ENCODE measurements around the gene SOCS3.
A peak's percentile ranks its signal among the peaks of the same experiment; 100 is the strongest.

SOCS3 gene

DNA sequence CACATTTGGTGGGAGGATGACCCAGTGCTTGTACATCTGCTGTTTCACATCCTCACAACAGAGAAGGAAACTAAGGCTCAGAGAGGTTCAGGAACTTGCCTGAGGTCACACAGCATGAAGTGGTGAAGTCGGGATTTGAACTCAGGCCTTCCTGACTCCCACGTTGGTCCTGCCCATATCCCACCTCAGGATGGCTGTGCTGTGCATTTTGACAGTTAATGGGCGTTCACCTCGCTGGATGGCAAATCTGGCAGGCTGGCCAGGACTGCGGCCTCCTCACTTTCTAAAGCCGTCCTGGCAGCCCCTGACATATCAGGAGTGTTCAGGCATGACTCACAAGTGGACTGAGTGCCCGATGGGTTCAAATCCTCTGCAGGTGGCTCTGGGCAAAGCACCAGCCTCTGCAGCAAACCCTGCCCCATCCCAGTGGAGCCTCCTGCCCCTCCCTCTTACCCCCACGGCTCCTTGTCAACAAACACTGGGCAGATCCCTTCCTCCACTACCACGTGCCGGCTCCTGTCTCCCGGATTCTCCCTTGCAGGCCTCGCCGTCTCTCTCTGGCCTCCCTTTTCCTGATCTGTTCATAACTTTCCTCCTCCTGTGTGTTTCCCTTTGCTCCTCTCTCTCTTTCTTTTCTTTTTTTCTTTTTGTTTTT lies 29.2 kb downstream of the SOCS3 start:
- Histone ChIP-seq H3K27me3 (ENCODE audit: low read depth, low read length) (no peaks in the 10 kb centered on the region), H3K4me2 (ENCODE audit: low read length) (no peak overlapping the region), H3K36me3 (replicated peaks; ENCODE audit: low read depth, low read length) (no peaks in the 10 kb centered on the region), H3K9ac (ENCODE audit: low read length) (no peak overlapping the region), H3K4me1 (ENCODE audit: low read length) (peaks cover 30% of the 10 kb centered on the region), H3K79me2 (ENCODE audit: low read length) (no peaks in the 10 kb centered on the region), H3K27ac (ENCODE audit: low read length) (no peak overlapping the region), H4K20me1 (ENCODE audit: insufficient read depth, low read length) (no peaks in the 10 kb centered on the region), H3K4me3 (ENCODE audit: low read length) (no peak overlapping the region), H3K9me3 (ENCODE audit: insufficient read depth, low read length) (no peaks in the 10 kb centered on the region), H2AFZ (ENCODE audit: low read depth, low read length) (no peak overlapping the region)
- TF ChIP-seq, protein P1, sequence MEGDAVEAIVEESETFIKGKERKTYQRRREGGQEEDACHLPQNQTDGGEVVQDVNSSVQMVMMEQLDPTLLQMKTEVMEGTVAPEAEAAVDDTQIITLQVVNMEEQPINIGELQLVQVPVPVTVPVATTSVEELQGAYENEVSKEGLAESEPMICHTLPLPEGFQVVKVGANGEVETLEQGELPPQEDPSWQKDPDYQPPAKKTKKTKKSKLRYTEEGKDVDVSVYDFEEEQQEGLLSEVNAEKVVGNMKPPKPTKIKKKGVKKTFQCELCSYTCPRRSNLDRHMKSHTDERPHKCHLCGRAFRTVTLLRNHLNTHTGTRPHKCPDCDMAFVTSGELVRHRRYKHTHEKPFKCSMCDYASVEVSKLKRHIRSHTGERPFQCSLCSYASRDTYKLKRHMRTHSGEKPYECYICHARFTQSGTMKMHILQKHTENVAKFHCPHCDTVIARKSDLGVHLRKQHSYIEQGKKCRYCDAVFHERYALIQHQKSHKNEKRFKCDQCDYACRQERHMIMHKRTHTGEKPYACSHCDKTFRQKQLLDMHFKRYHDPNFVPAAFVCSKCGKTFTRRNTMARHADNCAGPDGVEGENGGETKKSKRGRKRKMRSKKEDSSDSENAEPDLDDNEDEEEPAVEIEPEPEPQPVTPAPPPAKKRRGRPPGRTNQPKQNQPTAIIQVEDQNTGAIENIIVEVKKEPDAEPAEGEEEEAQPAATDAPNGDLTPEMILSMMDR (IDR thresholded peaks at IDR 0.05; ENCODE audit: low read depth, low read length), result no peak
- TF ChIP-seq EZH2phosphoT487 (IDR thresholded peaks at IDR 0.05; ENCODE audit: low read depth), result no peak

- H2AFZ ChIP-seq (ENCODE audit: low read depth, low read length), result no peak overlapping the region
- H3K4me1 ChIP-seq (ENCODE audit: low read length), result peaks cover 29% of the 10 kb centered on the region
- H3K9me3 ChIP-seq (ENCODE audit: insufficient read depth, low read length), result no peaks in the 10 kb centered on the region
- no peaks in the 10 kb centered on the region for H3K36me3 ChIP-seq (replicated peaks; ENCODE audit: low read depth, low read length)
- H3K4me2 ChIP-seq (ENCODE audit: low read length), result no peak overlapping the region
- no peaks in the 10 kb centered on the region for H3K27me3 ChIP-seq (ENCODE audit: low read depth, low read length)
- H3K9ac ChIP-seq (ENCODE audit: low read length), result no peak overlapping the region
- no peak overlapping the region for H3K27ac ChIP-seq (ENCODE audit: low read length)
- H4K20me1 ChIP-seq (ENCODE audit: insufficient read depth, low read length), result no peaks in the 10 kb centered on the region
- H3K4me3 ChIP-seq (ENCODE audit: low read length), result no peak overlapping the region
- no peaks in the 10 kb centered on the region for H3K79me2 ChIP-seq (ENCODE audit: low read length)
- TF ChIP-seq, protein P1 (IDR thresholded peaks at IDR 0.05; ENCODE audit: low read depth, low read length), result no peak
- no peak for TF ChIP-seq EZH2phosphoT487 (IDR thresholded peaks at IDR 0.05; ENCODE audit: low read depth)
Measured at GRCh38 chr17:78329263-78330059, 30.4 kb downstream of the SOCS3 start.

DNA sequence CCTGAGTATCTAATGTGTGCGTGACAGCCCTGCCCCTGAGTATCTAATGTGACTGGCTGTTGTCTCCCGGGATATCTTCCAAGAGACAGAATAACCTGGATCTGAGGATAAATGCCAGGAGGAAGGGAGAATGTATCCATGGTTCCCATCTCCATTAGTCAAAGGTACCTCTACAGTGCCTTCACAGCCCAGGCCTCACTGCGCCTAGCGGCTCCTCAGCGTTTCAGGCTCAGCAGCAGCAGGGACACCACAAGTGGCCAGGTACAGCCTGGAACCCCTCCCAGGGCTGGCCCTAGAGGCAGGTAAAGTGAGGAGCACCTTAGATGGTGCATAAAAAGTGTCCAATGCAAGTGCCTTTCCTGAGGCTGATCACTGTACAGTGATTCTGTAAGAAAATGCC lies 32.0 kb downstream of the SOCS3 start:
- Histone ChIP-seq H3K9me3 (ENCODE audit: insufficient read depth, low read length) (no peaks in the 10 kb centered on the region), H3K4me1 (ENCODE audit: low read length) (peaks cover 34% of the 10 kb centered on the region), H4K20me1 (ENCODE audit: insufficient read depth, low read length) (no peaks in the 10 kb centered on the region), H3K4me2 (ENCODE audit: low read length) (no peak overlapping the region), H3K36me3 (replicated peaks; ENCODE audit: low read depth, low read length) (no peaks in the 10 kb centered on the region), H3K27ac (ENCODE audit: low read length) (no peak overlapping the region), H3K9ac (ENCODE audit: low read length) (no peak overlapping the region), H3K79me2 (ENCODE audit: low read length) (no peaks in the 10 kb centered on the region), H2AFZ (ENCODE audit: low read depth, low read length) (no peak overlapping the region), H3K27me3 (ENCODE audit: low read depth, low read length) (no peaks in the 10 kb centered on the region), H3K4me3 (ENCODE audit: low read length) (no peak overlapping the region)
- no peak for TF ChIP-seq EZH2phosphoT487 (IDR thresholded peaks at IDR 0.05; ENCODE audit: low read depth)
- TF ChIP-seq, protein P1 (IDR thresholded peaks at IDR 0.05; ENCODE audit: low read depth, low read length), result no peak

GRCh38 chr17:78325076-78325687 lies 34.7 kb downstream of the SOCS3 start:
- peak overlapping the region; percentile 38; the same call in 1 of the 2 replicates for H3K9ac ChIP-seq (ENCODE audit: low read length)
- no peaks in the 10 kb centered on the region for H3K27me3 ChIP-seq (ENCODE audit: low read depth, low read length)
- peaks cover 23% of the 10 kb centered on the region for H3K4me1 ChIP-seq (ENCODE audit: low read length)
- H3K79me2 ChIP-seq (ENCODE audit: low read length), result no peaks in the 10 kb centered on the region
- TF ChIP-seq, protein P1 (IDR thresholded peaks at IDR 0.05; ENCODE audit: low read depth, low read length), result no peak
- no peak for TF ChIP-seq EZH2phosphoT487 (IDR thresholded peaks at IDR 0.05; ENCODE audit: low read depth)
- H2AFZ ChIP-seq (ENCODE audit: low read depth, low read length), result 0 out of 2 replicates have a peak overlapping the region, but pooled peaks have one; percentile 35
- no peak overlapping the region for H3K4me3 ChIP-seq (ENCODE audit: low read length)
- H3K36me3 ChIP-seq (replicated peaks; ENCODE audit: low read depth, low read length), result no peaks in the 10 kb centered on the region
- no peaks in the 10 kb centered on the region for H4K20me1 ChIP-seq (ENCODE audit: insufficient read depth, low read length)
- H3K9me3 ChIP-seq (ENCODE audit: insufficient read depth, low read length), result no peaks in the 10 kb centered on the region
- H3K27ac ChIP-seq (ENCODE audit: low read length), result no peak overlapping the region; the same call in 1 of the 2 replicates
- peak overlapping the region; percentile 80 for H3K4me2 ChIP-seq (ENCODE audit: low read length)
